Stimulated activated CD8-positive, alpha-beta memory T cell treated with anti-CD3 and anti-CD28 coated beads, Interleukin-12 subunit alpha, Interleukin-12 subunit beta, amount 100 ng/mL, for 24 hours (primary cell): ENCODE data around the gene SEMA5A.
"Not testable (repeated sequence)": the region's sequence is repeated elsewhere in the genome, so short reads cannot be mapped to it uniquely, and the experiment has no call there.

ENCODE experiments used
- DNase-seq: peaks from one replicate; pipeline ENCODE4 v3.0.0-alpha.2; 2020; ENCODE audit errors: extremely low read depth

The SEMA5A gene

DNA sequence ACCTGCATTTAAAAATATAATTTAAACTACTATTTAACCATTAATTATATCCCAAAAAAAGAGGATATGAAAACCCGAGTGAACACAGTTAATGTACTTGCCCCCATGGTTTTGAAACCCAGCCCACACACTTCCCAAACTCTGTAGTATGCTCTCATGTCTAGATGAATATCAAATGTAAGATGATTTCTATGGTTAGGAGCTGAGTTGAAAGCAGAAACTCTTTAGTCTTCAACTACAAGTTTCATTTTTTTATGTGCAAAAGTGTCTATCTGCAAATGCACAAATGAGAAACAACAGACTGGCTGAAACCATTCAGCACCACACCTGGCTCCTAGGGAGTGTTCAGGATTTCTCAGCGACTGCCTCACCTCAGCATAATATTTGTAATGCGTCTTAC is 183.3 kb downstream of the SEMA5A start:
- no peak for DNase-seq

GRCh38 chr5:9361835-9362234 is 184.0 kb downstream of the SEMA5A start:
- no peak for DNase-seq

GRCh38 chr5:9358961-9359685 is 186.8 kb downstream of the SEMA5A start:
- DNase-seq: no peak

DNA sequence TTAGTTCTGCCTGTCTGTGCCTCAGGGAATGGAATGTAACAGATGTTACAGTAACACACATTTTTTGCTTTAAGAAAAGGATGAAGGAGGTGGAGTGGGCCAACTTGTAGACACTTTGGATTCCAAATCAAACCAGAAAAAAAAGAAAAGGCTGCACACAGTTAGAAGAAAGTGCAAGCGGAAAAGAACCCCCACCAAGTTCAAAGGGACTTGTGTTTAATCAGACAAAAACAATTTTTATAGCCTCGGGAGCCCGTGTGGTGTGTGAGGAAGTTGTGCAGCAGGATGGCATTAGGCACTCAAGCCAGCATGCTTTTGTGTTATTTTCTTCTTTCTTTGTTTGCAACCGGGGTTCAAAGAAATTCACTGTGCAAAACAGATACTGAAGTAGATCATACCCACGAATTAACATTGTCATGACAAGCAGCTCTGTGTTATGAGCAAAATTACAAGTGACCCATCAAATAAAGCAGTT is 189.5 kb downstream of the SEMA5A start:
- DNase-seq: no peak

GRCh38 chr5:9354336-9355081 is 191.4 kb downstream of the SEMA5A start:
- no peak for DNase-seq

- DNase-seq: not testable (repeated sequence)
These were observed 192.8 kb downstream of the SEMA5A start for GRCh38 chr5:9353048-9353447.

DNA sequence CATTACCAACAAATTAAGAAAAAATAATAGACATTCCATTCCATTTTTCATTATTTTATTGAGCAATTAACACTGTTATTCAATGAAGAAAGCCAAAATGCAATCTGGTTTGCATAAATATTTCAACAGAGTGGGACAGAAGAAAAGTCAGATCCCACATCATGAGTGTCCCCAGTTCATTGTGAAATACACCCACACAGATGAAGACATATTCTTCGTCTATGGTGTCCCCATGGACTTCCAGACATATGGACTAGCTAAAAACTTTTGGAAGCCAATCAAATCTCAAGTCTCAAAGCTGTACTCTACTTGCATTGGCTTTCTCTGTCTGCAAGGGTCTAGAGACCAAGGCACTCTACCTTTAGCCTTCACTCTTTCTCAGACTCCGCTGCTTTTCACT is 194.3 kb downstream of the SEMA5A start:
- DNase-seq: no peak

DNA sequence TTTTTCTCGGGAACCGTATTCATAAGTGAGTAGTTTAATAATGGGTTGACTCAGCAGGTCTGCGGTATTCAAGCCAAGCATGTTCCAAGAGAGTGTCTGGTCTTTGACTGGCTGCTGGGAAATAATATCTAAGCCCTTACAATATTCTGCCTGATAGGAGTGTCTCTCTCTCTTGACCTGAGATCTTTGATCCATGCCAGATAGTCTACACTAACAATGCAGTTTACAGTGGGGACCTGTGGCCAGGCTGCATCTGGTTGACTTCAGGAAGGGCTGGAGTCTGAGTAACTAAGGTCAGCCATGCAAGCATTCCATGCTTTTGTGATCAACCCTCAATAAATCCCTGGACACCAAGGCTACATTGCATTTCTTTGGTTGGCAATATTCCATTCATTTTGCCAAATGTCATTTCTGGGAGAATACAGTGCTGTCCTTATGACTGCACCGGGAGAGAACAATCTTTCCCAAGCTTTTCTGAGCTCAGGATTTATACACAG is 195.5 kb downstream of the SEMA5A start:
- DNase-seq: no peak

DNA sequence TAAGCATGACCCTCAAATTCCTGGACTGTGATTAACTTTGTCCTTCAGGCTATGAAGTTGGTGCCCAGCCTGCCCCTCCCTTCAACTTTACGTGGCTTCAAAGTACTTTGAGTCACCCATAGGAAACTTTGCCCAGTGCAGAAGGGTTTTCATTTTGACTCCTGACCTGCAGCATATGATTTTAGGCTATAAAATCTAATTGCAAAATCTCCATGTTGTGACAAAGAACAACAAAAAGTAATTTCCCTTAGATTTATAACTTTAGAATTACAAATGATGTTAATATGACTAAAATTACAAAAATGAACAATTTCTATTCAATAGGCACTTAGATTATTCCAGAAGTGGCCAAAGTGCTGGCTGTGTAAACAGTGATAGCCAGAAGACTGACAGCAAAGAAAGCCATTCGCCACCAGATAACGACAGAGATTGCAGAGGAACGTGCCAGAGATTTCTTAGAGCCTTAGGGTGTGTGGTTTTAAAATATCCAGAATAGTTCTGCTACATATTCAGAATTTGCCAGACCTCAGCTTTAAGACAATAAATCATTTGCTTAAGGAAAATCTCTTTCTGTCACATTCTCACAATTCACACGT is 197.4 kb downstream of the SEMA5A start:
- DNase-seq: no peak

- DNase-seq: no peak
These were observed 198.2 kb downstream of the SEMA5A start for GRCh38 chr5:9347541-9348295.

- no peak for DNase-seq
These were observed 198.8 kb downstream of the SEMA5A start for GRCh38 chr5:9347032-9347431.

DNA sequence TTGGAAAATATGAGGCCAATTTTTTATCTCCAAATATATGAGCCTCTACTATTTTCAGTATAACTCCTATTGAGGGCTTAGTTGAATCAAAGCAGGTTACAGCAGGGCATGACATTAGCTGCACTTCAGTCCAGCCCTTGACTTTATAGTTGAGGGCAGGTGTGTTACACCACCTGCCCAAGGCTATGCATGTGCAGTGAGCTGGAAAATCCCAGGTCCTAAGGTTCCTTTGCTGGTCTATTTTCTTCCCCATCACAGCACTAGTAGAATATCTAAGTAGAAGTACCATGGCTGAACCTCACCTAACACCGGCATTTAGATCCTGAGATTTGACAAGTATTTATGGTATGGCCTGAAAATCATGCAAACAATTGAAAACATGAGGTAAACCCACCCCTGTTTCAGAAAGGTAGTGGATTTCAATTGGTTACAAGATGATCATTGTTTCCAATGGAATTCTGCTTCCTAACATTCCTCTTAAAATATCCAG is 201.1 kb downstream of the SEMA5A start:
- no peak for DNase-seq

DNA sequence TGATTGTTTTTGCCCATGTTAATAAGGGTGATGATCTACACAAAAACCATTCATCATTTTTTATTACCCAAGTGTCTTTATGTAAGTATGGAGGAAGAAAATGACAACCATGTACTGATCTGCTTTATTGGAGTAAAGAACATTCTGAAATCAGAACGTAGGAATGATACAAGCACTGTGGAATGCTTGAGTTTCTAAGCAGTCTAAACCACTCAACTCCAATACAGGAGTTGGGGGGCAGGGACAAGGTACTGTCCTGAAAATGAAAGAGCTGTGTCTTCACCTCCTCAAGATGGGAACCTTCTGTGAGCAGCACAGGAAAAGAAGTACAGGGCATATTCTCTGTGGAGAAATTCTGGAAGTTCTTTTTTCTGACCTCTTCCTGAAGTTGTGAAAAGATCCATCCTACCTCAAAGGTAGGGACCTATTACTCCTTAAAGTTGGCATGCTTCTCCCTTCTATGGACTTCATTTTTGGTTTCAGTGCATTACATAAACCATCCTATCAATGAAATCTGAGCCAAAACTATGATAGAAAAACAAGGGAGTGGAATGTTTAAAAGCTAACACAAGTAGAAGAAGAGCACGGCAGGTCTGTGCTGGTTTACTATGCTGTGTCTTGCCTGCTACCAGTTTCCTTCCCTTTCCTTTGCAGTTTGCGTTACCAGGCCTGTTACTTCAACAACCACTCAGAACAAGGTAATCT is 202.6 kb downstream of the SEMA5A start:
- no peak for DNase-seq

GRCh38 chr5:9342161-9342787 is 203.6 kb downstream of the SEMA5A start:
- DNase-seq: no peak

DNA sequence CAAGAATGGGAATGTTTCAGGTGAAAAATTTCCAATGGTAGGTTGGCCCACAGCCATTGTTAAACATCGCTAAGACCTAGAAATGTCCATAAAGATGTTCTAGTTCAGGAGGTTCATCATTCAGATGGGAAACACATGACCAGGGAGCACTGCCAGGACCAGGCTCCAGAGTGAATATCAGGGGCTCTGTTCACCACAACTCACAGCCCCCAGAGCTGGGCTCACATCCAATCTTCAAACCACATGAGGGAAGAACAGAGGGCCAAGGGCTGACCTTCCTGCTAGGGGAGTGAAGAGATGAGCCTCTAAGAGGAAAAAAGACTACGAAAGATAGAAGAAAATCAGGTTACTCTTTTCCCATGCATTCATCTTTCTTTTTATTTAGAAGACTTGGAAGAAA is 205.8 kb downstream of the SEMA5A start:
- DNase-seq: no peak

DNA sequence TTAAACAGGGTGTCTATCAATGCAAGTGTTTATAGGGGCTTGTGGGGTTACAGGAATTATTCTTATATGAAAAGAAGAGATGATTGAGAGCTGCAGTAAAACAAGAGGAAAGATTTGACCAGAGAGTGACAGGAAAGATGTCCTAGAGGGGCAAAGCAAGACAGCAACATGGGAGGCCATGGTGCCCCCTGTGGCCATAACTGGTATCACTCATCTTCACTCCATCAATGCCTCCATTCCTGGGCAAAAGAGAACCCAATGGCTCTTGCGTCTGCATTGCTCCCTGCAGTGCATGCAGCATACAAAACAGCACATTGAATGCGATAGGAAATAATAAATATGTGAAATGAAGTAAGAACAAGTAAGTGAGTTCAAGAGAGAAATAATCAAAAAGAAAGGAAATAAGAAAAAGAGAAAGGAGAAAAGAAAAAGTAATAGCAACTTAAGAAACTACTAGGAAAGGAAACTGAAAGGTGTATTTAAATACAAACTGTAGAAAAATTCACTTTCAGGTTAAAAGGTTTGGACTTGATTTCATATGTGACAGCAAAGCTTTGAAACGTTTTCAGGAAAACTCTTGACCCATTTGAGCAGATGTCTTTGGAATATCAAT is 206.6 kb downstream of the SEMA5A start:
- DNase-seq: no peak

DNA sequence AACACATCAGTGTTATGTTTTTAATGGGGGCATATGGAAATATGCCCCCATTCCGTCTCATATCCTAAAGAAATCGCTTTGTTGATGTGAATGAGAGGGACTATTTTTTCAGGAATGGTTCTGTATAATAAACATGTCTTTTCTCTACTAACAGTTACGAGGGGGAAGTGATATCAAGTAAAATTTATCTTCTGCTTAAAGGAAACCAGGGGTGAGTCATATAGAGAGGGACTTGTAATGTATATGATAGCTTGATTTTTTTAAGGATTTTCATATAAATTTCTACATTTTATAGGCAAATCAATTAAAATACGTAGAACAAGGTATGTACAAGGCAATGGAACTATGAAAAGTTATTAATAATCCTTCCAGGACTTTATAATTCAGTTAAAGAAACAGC is 207.1 kb downstream of the SEMA5A start:
- no peak for DNase-seq

DNA sequence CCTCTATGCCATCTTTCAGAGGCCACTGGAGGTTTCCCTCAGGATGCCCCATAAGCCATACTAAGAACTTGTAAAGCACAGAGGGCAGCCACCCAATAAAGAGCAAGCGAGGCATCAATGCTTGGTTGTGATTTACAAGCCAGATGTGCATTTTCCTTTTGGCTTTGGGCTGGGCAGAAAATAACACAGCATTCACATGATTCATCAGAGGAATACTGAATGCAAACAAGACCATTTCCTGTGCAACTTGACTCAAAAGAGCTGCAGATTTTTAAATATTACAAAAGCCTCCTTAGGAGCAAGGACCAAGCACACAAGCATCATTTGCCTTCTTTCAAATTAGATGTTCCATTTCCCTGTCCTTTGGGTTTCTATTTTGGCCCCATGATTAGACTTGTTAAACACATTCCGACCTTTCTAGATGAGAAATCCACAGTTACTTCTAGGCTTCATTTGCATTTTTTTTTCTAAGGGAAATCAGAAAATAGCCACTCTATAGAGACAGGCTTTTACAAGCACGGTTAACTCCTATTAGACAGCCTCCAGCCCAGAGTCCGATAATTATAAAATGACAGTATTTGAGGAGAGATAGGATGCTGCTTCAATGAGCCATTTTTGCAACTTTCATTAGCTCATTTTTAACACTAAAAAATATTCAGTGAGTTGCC is 207.8 kb downstream of the SEMA5A start:
- DNase-seq: no peak

GRCh38 chr5:9335754-9336495 is 209.9 kb downstream of the SEMA5A start:
- DNase-seq: no peak
